B cell (primary cell): ENCODE measurements around the gene TCF25. TPM values are rescaled to one million over a fixed set of nuclear protein-coding genes. Genes with fewer than 3 reads are reported as not detected.

Experiments
- ATAC-seq: fragments of 200-7000 bp; cut with Tn5 transposase; one replicate; pipeline ENCODE4 v1.10.0; 2021; ENCODE audit warnings: low read depth, mild to moderate bottlenecking, moderate number of reproducible peaks, moderate library complexity
- CTCF ChIA-PET: fragments of 350-600 bp; sonication (Branson Sonifier 250); formaldehyde crosslinking; loops from one replicate; lab custom pipeline; 2021; ENCODE audit warnings: antibody characterized with exemption, inconsistent platforms; lab: Charles Lee
- POLR2A ChIA-PET: fragments of 350-600 bp; sonication (Branson Sonifier 250); formaldehyde crosslinking; loops from one replicate; lab custom pipeline; 2021; ENCODE audit warnings: antibody characterized with exemption; lab: Charles Lee
- DNase-seq: peaks from one replicate; pipeline ENCODE4 v3.0.0; 2013
- H2AFZ ChIP-seq: 2 replicates; pipeline ENCODE4 v1.6.1; 2012; ENCODE audit warnings: mild to moderate bottlenecking, low read depth, low read length; ENCODE audit not compliant: insufficient read depth, poor library complexity, severe bottlenecking
- H3K27ac ChIP-seq, 2 donors: 1 replicate in 1 of 2; 2 replicates in 1 of 2; pipeline ENCODE4 v1.5.1; 2012 to 2013; ENCODE audit warnings: low read length in 2 of 2, mild to moderate bottlenecking in 2 of 2, moderate library complexity in 1 of 2
- H3K27me3 ChIP-seq, 4 experiments: fragments of 200-600 bp in 1 of 4; sonication (generic) in 1 of 4; replicated peaks in 1 of 4; 1 replicate in 2 of 4; 2 replicates in 2 of 4; pipeline versions ENCODE4 v1.6.1 to v1.7.0; 2013 to 2016; ENCODE audit warnings: low read length in 3 of 4, mild to moderate bottlenecking in 2 of 4, mixed read lengths in 1 of 4, moderate library complexity in 1 of 4; ENCODE audit not compliant: insufficient read depth in 4 of 4, control insufficient read depth in 3 of 4; ENCODE audit errors: control extremely low read depth in 1 of 4
- H3K36me3 ChIP-seq, 2 experiments: replicated peaks in 1 of 2; 1 replicate in 1 of 2; 2 replicates in 1 of 2; pipeline versions ENCODE4 v1.6.1 to v1.7.1; 2013; ENCODE audit warnings: low read length in 1 of 2; ENCODE audit not compliant: insufficient read depth in 2 of 2, control insufficient read depth in 1 of 2; ENCODE audit errors: control extremely low read depth in 1 of 2, extremely low read depth in 1 of 2
- H3K4me1 ChIP-seq, 2 donors: fragments of 200-600 bp in 1 of 2; sonication (generic) in 1 of 2; 1 replicate in 1 of 2; 2 replicates in 1 of 2; pipeline versions ENCODE4 v1.5.1 to v1.6.1; 2013 to 2017; ENCODE audit warnings: low read length in 2 of 2; ENCODE audit not compliant: control insufficient read depth in 2 of 2, insufficient read depth in 2 of 2
- H3K4me2 ChIP-seq: replicated peaks from 2 replicates; pipeline ENCODE3; 2012; ENCODE audit warnings: mild to moderate bottlenecking, low read depth, low read length; ENCODE audit not compliant: poor library complexity, severe bottlenecking
- H3K4me3 ChIP-seq, 5 experiments: fragments of 200-600 bp in 1 of 5; sonication (generic) in 1 of 5; 1 replicate in 3 of 5; 2 replicates in 2 of 5; pipeline versions ENCODE4 v1.5.1 to v1.7.0; 2011 to 2016; ENCODE audit warnings: low read length in 4 of 5, mild to moderate bottlenecking in 4 of 5, low read depth in 2 of 5, control low read depth in 1 of 5, moderate library complexity in 1 of 5; ENCODE audit not compliant: insufficient read depth in 1 of 5; ENCODE audit errors: control extremely low read depth in 1 of 5, extremely low read depth in 1 of 5
- H3K79me2 ChIP-seq: fragments of 200-600 bp; sonication (generic); one replicate; pipeline ENCODE4 v1.6.0; 2016; ENCODE audit warnings: low read length; ENCODE audit not compliant: control insufficient read depth, insufficient read depth
- H3K9ac ChIP-seq: fragments of 200-600 bp; sonication (generic); 2 replicates; pipeline ENCODE4 v1.6.1; 2017; ENCODE audit warnings: mild to moderate bottlenecking, low read length, moderate library complexity
- H3K9me3 ChIP-seq, 3 donors: one replicate each; pipeline versions ENCODE4 v1.6.1 to v1.7.1; 2013; ENCODE audit warnings: low read length in 2 of 3; ENCODE audit not compliant: control insufficient read depth in 2 of 3, insufficient read depth in 1 of 3; ENCODE audit errors: control extremely low read depth in 1 of 3
- H4K20me1 ChIP-seq: 2 replicates; pipeline ENCODE4 v1.6.0; 2012; ENCODE audit warnings: mild to moderate bottlenecking, low read length; ENCODE audit not compliant: insufficient read depth, control insufficient read depth, poor library complexity, severe bottlenecking
- H3K27ac Mint-ChIP-seq: one replicate; pipeline ENCODE4 v1.8.0; 2021; ENCODE audit warnings: mixed read lengths
- H3K27me3 Mint-ChIP-seq: one replicate; pipeline ENCODE4 v1.8.0; 2021; ENCODE audit warnings: mixed read lengths
- H3K4me1 Mint-ChIP-seq: one replicate; pipeline ENCODE4 v1.8.0; 2021; ENCODE audit warnings: mixed read lengths
- H3K4me3 Mint-ChIP-seq: one replicate; pipeline ENCODE4 v1.8.0; 2021; ENCODE audit warnings: mixed read lengths
- H3K9me3 Mint-ChIP-seq: one replicate; pipeline ENCODE4 v1.8.0; 2022; ENCODE audit warnings: mixed read lengths; ENCODE audit not compliant: insufficient read depth
- CTCF ChIP-seq: fragments of 200-600 bp; IDR thresholded peaks from one replicate; pipeline ENCODE4 v1.8.0; 2022; ENCODE audit warnings: antibody characterized with exemption, mild to moderate bottlenecking
- EZH2 ChIP-seq: IDR thresholded peaks from 2 replicates; pipeline ENCODE4 v1.6.1; 2012; ENCODE audit warnings: borderline replicate concordance, low read depth, mild to moderate bottlenecking, moderate library complexity, low read length; ENCODE audit not compliant: insufficient read depth, poor library complexity, severe bottlenecking
- WGBS: methylation state at CpG from one replicate; pipeline ENCODE4 v1.1.5; 2013; ENCODE audit warnings: missing lambda C conversion rate; ENCODE audit not compliant: insufficient coverage; 5-methylcytosine and 5-hydroxymethylcytosine counted together
- intact Hi-C: fragments of 100-400 bp; cut with micrococcal nuclease; formaldehyde crosslinking; loops from one replicate; pipeline ENCODE4 v1.10.0; 2022
- polyA plus RNA-seq: library from polyadenylated mRNA; depleted of rRNA; stranded (reverse); fragments of >200 nt; gene quantifications from 2 replicates; pipeline ENCODE4 v1.2.3, GENCODE V29; 2012
- total RNA-seq, 2 donors: library from RNA; stranded (reverse); fragments of 120-200 nt in 1 of 2; gene quantifications; 1 replicate in 1 of 2; 2 replicates in 1 of 2; pipeline versions ENCODE4 v1.2.3 to v1.2.4, GENCODE V29; 2013 to 2022

The TCF25 gene
- total and polyA plus RNA-seq, 2 donors (not counting 1 experiment from before 2014, with no cell fraction given) = 200 to 444 TPM

GRCh38 chr16:89921702-89922476 is 48.5 kb downstream of the TCF25 start:
- Histone ChIP-seq H3K9me3 (peaks cover 0 to 48% (median 0%) of the 10 kb centered on the region in 3 donors), H3K27me3 (peaks cover 0 to 79% (median 39%) of the 10 kb centered on the region in 4 experiments), H3K79me2 (no peaks in the 10 kb centered on the region), H2AFZ (no peak overlapping the region), H3K4me1 (peaks cover 70 to 74% of the 10 kb centered on the region in 2 donors), H3K4me2 (peak overlapping the region; percentile 93), H3K27ac (no peak overlapping the region), H3K4me3 (no peak overlapping the region), H4K20me1 (peaks cover 34% of the 10 kb centered on the region), H3K9ac (no peak overlapping the region), H3K36me3 (no peaks in the 10 kb centered on the region)
- no peak for DNase-seq
- no peak for TF ChIP-seq CTCF
- POLR2A ChIA-PET = no interaction called here
- no peaks in the 10 kb centered on the region for H3K9me3 Mint-ChIP-seq
- CTCF ChIA-PET = interaction anchor here (1.3 to 1.8 kb wide), 2 partner anchors 12 to 160 kb away, joined by 3 to 11 read pairs; no protein-coding TSS in a partner anchor
- peaks cover 51% of the 10 kb centered on the region for H3K4me1 Mint-ChIP-seq
- 7% methylated on average over 19 of the region's 22 CpGs for WGBS
- peaks cover 27% of the 10 kb centered on the region for H3K27me3 Mint-ChIP-seq
- no peak for ATAC-seq
- intact Hi-C loops = loop anchor here (10.0 kb wide), 1 partner anchor 93 kb away; the partner anchor contains the start of gene DBNDD1
- peak overlapping the region; percentile 77 for H3K4me3 Mint-ChIP-seq
- H3K27ac Mint-ChIP-seq = no peak overlapping the region

GRCh38 chr16:89922477-89922883 is 49.1 kb downstream of the TCF25 start:
- CTCF ChIA-PET = interaction anchor here (0.9 to 1.8 kb wide), 3 partner anchors 12 to 160 kb away, joined by 3 to 11 read pairs (median 3); no protein-coding TSS in a partner anchor
- H3K27ac Mint-ChIP-seq = no peak overlapping the region
- Histone ChIP-seq H3K36me3 (no peaks in the 10 kb centered on the region), H3K4me1 (peaks cover 69 to 71% of the 10 kb centered on the region in 2 donors), H3K9me3 (peaks cover 0 to 48% (median 0%) of the 10 kb centered on the region in 3 donors), H3K27ac (no peak overlapping the region), H2AFZ (peak overlapping the region; percentile 58), H3K4me2 (peak overlapping the region; percentile 93), H3K4me3 (peak overlapping the region; percentile 32 to 55 (median 39)), H3K79me2 (no peaks in the 10 kb centered on the region), H3K27me3 (peaks cover 0 to 83% (median 43%) of the 10 kb centered on the region in 4 experiments), H3K9ac (peak overlapping the region; percentile 52), H4K20me1 (peaks cover 34% of the 10 kb centered on the region)
- WGBS = 2% methylated on average over 30 of the region's 31 CpGs
- ATAC-seq (no peak), DNase-seq (no peak)
- TF ChIP-seq EZH2 = no peak
- no peak for TF ChIP-seq CTCF
- intact Hi-C loops = loop anchor here (10.0 kb wide), 1 partner anchor 92 kb away; the partner anchor contains the start of gene DBNDD1
- H3K4me3 Mint-ChIP-seq = peak overlapping the region; percentile 77
- H3K4me1 Mint-ChIP-seq = peaks cover 50% of the 10 kb centered on the region
- POLR2A ChIA-PET = interaction anchor here (0.5 kb wide), 1 partner anchor 86 kb away, joined by 3 read pairs; no protein-coding TSS in a partner anchor
- H3K27me3 Mint-ChIP-seq = peaks cover 27% of the 10 kb centered on the region
- H3K9me3 Mint-ChIP-seq = no peaks in the 10 kb centered on the region
